Right lobe of liver (tissue), 4 donors: ENCODE data around the gene AP1M2.

ENCODE experiments used
- CTCF ChIP-seq, 4 donors: fragments of 200-600 bp in 3 of 4; fragments of 450-650 bp in 1 of 4; IDR thresholded peaks; one replicate each; pipeline versions ENCODE4 v1.5.1 to v1.8.0; 2016 to 2022; ENCODE audit warnings: antibody characterized with exemption in 4 of 4, mild to moderate bottlenecking in 2 of 4
- POLR2A ChIP-seq: fragments of 450-650 bp; IDR thresholded peaks from one replicate; pipeline ENCODE4 v1.6.1; 2017; ENCODE audit warnings: antibody characterized with exemption, mild to moderate bottlenecking
- donor health status: DM: no; HTN: no; CAD: no.
- donor health status: DM: no; HTN: no; CAD: no.
- donor health status: DM: no; HTN: yes; CAD: no.

- no peak for TF ChIP-seq CTCF (IDR thresholded peaks at IDR 0.05)
- no peak for TF ChIP-seq POLR2A
These were observed 13.0 kb upstream of the AP1M2 start for GRCh38 chr19:10600149-10600548.
